ENCODE data around the gene COPS9.

The COPS9 gene

GRCh38 chr2:240131941-240132650 lies 4.0 kb downstream of the COPS9 start:
- DNase-seq (ENCODE audit: low read depth): no peak
- H3K4me3 ChIP-seq (ENCODE audit: low read depth, low read length): no peak overlapping the region
- TF ChIP-seq CTCF (IDR thresholded peaks at IDR 0.05; ENCODE audit: insufficient read depth, low read depth, low read length, missing control alignments): no peak

GRCh38 chr2:240131296-240131695 lies 4.8 kb downstream of the COPS9 start:
- no peak for TF ChIP-seq CTCF (IDR thresholded peaks at IDR 0.05; ENCODE audit: insufficient read depth, low read depth, low read length, missing control alignments)
- DNase-seq (ENCODE audit: low read depth): no peak
- no peak overlapping the region for H3K4me3 ChIP-seq (ENCODE audit: low read depth, low read length)

- no peak overlapping the region for H3K4me3 ChIP-seq (ENCODE audit: low read depth, low read length)
- no peak for DNase-seq (ENCODE audit: low read depth)
- no peak for TF ChIP-seq CTCF (IDR thresholded peaks at IDR 0.05; ENCODE audit: insufficient read depth, low read depth, low read length, missing control alignments)
Measured at GRCh38 chr2:240130393-240131195, 5.5 kb downstream of the COPS9 start.

- H3K4me3 ChIP-seq (ENCODE audit: low read depth, low read length): no peak overlapping the region
- DNase-seq (ENCODE audit: low read depth): no peak
- no peak for TF ChIP-seq CTCF (IDR thresholded peaks at IDR 0.05; ENCODE audit: insufficient read depth, low read depth, low read length, missing control alignments)
Measured at GRCh38 chr2:240129731-240130392, 6.2 kb downstream of the COPS9 start.

- DNase-seq (ENCODE audit: low read depth): no peak
- no peak overlapping the region for H3K4me3 ChIP-seq (ENCODE audit: low read depth, low read length)
- no peak for TF ChIP-seq CTCF (IDR thresholded peaks at IDR 0.05; ENCODE audit: insufficient read depth, low read depth, low read length, missing control alignments)
Measured at GRCh38 chr2:240129311-240129710, 6.8 kb downstream of the COPS9 start.

- no peak overlapping the region for H3K4me3 ChIP-seq (ENCODE audit: low read depth, low read length)
- no peak for TF ChIP-seq CTCF (IDR thresholded peaks at IDR 0.05; ENCODE audit: insufficient read depth, low read depth, low read length, missing control alignments)
- DNase-seq (ENCODE audit: low read depth): no peak
Measured at GRCh38 chr2:240128608-240129145, 7.4 kb downstream of the COPS9 start.
